T follicular helper cell (primary cell): ENCODE results near the gene LTBP2.
"Not testable (repeated sequence)": the region's sequence is repeated elsewhere in the genome, so short reads cannot be mapped to it uniquely, and the experiment has no call there.

ENCODE experiments used
- DNase-seq: peaks from one replicate; pipeline ENCODE4 v3.0.0-alpha.2; 2020; ENCODE audit warnings: low read depth

The LTBP2 gene

DNA sequence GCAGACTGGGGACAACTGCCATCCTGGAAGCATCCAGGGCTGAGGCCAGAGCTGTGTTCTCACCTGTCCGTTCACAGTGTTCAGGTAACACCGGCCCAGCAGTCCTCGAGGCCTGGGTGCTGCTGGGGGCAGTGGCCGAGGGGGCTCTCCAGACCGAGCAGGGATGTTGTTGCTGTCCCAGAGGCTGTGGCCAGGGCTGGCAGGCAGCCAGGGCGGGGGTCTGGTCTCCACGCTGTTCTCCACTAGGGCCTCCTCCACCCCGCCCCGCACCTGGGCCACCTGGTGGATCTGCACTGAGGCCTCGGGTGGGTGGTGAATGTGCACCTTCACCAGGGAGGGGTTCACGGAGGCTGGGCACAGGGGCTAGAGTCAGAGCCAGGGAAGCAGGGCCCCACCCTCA, 61.0 kb downstream of the LTBP2 start:
- no peak for DNase-seq

DNA sequence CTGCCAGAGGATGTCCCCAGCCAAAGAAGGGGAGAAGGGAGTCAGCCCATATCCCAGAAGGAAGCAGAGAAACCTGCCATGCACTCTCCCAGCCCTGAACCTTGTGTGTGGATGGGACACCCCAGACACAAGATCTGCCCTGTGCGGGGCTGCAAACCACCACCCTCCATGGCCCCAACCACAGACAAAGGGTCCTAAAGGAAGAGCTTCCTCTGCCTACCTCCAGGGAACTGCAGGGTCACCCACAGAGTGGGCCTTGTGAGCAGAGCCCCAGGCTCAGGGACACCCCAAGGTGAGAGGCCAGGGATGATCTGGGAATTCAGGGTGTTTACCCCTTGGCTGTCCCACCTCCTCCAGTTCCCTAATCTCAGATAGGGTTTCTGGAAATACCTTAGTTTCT, 62.0 kb downstream of the LTBP2 start:
- no peak for DNase-seq

DNA sequence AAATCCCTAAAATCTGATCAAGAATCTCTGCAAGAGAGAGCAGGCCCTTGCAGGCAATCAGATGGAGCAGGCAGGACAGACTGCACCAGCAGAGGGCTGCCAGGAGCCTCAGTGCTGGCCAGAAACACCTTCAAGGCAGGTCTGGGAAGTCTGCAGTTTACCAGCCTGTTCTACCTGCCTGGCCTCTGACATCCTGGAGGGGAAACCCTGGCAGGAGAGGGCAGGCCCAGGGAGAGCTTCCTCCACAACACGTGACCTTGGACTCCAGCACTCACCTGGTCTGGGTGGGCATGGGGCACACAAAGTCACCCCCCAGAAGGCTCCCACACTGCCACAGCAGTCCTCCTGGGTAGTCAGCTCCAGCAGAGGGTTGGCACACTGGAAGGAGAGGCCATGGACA, 62.4 kb downstream of the LTBP2 start:
- DNase-seq: no peak

DNA sequence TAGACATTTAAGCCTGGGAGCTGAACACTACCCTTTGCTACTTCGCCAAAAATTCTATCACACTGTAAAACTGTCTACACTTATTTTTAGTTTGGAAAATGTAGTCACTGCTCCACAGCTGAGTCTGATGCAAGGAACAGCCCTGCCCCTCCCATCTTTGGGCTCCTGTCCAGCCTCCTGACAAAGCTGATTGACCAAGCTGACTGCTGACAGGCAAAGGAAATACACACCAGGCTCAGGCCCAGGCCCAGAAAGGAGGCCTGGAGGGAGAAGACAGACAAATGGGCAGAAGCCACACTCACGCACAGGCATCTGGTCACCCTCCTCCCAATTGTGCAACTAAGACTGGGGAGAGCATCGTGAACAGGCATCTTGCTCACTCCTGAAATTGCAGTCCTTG, 63.2 kb downstream of the LTBP2 start:
- no peak for DNase-seq

DNA sequence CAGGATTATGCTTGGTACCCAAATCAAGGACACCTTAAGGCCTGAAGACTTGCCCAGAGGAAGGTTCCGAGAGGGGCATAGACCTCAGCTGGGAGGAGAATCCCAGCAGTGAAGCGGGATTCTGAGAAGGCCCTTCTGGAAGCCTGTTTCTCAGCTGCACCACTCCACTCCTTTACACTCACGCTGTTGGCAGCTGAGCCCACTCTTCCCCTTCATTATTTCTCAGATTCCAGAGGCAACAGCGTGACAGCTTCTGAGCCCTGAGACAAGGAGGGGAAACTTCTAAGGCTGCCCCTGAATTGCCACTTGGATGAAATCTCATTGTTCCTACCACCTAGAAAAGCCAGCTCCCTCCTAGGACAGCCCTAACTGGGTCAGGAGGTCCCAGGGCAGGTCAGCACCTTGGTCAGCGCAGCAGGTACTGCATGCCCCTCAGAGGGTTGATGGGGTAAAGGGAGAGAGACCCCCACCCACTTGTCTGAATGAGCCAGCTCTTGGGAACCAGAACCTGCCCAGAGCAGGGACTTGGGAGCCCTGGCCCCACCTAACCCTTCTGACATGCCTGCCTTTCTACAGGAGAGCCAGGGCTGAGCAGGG, 64.6 kb downstream of the LTBP2 start:
- no peak for DNase-seq

DNA sequence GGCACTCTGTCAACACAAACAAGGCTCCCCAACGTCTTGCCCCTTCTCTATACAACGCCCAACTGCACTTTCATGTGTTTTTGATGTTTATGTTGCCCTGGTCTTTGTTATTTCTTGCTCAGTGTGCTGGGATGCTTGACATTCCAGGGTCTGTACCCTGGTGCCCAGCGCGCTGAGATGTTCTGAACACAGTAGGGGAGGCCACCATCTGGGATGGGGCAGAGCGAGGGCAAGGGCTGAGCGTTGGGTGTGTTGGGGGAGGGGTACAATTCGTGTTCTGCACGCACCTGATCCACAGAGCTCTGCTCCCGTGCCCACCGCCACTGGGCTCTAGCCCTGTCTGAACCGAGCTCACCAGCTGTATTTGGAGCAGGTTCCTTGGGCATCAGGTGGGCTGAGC, 65.6 kb downstream of the LTBP2 start:
- no peak for DNase-seq

DNA sequence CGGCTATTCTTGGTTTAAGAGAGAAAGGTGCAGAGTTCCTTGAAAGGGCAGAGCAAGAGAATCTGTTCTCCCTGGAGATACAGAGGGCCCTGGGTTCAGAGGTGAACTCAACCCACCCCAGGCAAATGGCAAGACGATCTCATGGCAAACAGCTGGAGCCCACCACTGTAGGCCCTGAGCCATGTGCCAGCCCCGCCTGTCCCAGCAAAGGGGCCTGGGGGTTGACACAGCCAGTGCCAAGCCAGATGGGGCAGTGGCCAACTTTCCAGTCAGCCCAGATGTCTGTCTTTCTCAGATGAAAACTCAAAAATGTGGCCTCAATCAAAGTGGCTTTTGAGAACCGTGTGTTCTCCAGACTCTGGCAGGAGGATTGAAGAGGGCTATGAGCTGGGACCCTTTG, 66.7 kb downstream of the LTBP2 start:
- no peak for DNase-seq

DNA sequence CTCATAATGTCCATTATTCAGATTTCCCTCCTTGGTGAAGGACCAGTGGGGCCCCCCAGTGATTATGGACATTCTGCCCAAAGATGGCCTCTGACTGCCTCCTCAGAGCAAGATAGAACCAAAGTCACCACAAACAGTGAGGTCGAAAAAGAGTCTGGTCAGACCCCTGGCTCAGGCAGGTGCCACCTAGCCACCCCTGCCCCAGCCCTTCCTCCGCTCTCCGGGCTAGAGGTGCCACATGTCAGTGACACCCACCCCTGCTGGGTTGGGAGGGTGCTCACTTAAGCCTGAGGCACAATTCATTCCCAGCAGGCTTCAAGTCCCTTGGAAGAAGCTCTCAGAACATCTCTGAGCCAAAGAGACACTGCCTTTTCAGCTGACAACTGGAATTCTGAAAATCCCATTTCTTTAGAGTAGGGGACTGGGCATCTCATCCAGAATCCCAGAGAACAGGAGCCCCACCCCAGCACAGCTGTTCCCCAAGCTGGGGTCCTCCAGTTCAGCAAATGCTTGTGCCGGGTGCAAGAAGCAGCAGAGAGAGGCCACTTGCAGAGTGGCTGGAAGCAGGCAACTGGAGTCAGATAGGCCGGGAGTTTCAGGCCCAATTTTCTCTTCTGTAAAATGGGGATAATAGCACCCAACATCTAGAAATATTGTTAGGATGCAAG, 68.1 kb downstream of the LTBP2 start:
- DNase-seq: no peak

DNA sequence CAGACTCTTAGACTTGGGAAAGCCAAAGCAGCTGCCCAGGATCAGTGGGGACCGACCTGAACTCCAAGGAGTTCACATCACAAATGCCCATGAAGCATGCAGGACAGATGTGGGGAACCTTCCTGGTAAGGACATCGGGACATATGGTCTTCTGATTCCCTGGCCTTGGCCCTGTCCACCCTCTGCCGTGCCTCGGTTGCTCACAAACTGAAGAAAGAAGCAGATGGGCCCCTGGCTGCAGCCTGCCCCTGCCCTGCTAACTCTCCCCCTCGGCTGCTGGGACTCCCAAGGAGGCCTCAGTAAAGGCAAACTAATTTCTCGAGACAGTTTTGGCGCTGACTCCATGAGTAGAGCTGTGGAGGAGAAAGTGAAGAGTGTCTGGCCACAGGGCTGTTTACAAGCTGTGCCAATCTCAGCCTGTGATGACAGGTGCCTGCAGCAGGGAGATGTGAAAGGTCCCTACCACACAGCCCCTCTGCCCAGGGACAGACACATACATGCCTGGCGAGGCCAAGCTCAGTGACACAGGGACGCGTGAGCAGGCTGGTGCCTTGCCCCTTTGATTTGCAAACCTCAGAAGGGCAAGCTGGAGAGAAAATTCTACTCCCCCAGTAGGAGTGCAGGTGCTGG, 69.9 kb downstream of the LTBP2 start:
- DNase-seq: no peak

DNA sequence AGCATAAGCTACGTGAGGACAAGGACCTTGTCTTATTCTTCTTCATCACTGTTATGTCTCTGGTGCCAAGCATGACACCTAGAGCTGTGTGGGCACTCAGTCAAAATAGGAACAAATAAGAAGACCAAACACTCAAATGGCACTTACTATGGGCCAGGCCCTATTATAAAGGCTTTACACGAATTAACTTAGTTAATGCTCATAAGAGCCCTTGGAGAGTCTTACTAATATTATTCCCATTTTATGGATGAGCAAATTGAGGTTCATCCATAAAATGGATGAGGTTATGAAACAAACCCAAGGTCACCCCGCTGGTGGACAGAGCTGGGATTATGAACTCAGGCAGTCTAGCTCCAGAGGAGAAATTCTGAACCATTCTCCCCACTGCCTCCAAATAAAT, 70.8 kb downstream of the LTBP2 start:
- DNase-seq: no peak

DNA sequence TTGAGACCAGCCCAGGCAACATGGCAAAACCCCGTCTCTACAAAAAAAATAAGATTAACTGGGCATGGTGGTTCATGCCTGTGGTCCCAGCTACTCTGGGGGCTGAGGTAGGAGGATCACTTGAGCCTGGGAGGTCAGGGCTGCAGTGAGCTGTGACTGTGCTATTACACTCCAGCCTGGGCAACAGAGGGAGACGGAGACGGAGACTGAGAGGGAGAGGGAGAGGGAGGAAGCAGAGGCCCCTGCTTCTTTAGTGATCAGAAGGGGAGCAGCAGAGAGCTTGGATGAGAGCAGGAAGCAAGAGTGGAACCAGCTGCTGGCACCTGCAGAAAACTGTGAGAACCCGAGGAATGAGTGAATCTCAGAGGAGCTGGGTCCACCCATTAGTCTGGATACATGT, 72.5 kb downstream of the LTBP2 start:
- no peak for DNase-seq

DNA sequence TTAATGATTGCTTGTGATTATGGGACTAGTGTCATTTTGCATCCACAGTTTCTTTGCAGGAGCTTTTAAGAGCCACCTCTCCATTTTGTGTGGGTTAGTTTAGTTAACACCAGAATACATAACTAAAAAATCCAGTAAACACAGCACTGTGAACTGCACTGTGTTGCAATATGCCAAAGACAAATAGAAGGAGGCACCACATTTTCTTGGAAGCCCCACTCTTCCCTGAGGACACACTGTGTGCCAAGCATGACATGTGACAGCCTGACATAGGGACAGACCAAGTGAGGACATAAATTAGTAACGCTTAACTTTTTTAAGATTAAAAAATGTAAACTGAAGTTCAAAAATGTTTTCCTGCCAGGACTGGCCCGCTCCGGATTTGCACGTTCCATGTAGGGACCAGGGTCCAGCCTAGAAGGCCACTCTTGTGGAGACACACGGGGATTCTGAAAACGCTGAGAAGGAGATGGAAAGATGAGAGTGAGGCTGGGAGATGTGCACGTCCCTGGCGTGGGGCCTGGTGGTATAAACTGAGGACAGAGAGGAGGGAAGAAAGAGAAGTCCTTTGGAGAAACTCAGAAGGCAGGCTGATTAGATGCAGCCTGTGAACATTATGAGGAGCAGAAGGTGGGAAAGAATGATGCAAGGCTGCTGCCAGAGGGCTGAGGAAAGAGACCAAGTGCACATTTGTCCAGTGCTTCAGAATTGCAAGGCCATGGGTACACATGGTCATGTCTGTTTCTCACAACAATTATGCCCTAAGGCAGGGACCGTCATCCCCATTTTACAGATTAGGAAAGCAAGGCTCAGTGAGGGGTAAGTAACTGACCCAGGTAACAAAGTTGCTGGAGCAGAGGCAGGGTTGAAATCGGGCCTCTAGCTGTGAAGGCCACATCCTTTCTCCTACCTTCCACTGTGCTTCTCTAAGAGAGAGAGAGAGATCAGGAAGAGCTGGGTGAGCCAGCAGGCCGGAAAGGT, 73.3 kb downstream of the LTBP2 start:
- DNase-seq: no peak

DNA sequence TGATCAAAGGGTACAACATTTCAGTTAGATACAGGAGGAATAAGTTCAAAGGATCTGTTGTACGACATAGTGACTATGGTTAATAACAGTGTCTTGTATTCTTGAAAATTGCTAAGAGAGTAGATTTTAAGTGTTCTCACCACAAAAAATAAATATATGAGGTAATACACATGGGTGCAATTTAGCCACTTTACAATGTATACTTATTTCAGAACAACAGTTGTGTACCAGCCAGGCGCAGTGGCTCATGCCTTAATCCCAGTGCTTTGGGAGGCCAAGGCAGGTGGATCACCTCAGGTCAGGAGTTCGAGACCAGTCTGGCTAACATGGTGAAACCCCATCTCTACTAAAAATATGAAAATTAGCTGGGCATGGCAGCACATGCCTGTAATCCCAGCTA, 75.7 kb downstream of the LTBP2 start:
- DNase-seq: not testable (repeated sequence)

DNA sequence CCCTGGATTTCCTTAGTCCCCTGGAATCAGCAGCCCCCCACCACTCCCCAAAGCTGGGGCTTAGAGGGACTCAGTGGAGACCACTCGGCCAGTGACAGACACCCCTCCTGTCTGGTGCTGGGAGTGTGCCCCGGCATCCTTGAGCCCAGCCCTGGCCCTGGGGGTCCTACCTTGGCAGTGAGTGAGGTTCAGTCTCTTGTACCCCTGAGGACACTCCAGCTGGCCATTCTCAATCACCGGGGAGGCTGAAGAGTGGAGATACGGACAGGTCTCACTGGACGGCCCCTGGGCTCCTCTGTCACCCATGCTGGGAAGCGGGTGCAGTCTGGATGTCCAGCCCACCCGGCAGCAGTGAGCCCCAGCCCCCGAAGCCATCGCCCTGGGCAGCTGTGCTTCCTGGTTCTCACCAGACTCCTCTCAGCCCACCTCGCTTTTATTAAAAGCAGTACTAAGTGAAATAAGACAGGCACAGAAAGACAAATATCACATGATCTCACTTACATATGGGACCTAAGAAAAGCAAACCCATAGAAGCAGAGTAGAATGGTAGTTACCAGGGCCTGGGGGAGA, 76.2 kb downstream of the LTBP2 start:
- DNase-seq: no peak

DNA sequence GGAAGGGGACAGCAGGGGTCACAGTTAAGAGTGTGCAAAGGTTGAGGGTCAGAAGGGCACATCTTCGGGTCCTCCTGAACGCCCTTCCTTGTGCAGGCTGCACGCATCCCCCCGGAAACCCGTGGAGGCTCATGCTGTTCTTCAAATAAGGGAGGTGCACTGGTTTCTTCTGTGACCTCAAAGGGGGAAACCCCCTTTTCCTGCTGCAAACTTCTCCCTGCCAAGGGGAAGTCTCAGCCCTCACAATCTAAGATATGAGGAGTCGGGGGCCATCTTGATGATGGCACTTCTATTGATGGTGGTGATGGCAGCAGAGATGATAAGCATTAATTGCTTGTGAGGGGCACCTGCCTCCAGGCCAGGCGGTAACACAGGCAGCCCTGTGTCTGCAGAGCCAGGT, 78.5 kb downstream of the LTBP2 start:
- DNase-seq: no peak

DNA sequence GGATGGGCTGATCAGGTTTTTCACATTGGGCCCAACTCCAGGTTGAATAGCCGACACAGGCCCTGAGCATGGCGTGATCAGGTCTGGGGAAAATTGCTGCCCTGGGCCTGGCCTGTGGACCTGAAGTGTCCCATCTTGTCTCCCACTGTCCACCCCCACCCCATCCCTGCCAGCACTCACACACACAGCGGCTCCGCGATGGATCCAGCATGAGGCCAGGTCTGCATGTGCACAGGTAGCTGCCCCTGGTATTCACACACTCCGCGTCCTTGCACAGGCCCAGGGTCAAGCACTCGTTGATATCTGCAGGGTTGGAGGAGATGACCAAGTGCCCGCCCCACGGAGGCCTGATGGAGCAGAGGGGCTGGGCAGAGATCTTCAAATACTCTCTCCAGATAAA, 79.8 kb downstream of the LTBP2 start:
- no peak for DNase-seq

DNA sequence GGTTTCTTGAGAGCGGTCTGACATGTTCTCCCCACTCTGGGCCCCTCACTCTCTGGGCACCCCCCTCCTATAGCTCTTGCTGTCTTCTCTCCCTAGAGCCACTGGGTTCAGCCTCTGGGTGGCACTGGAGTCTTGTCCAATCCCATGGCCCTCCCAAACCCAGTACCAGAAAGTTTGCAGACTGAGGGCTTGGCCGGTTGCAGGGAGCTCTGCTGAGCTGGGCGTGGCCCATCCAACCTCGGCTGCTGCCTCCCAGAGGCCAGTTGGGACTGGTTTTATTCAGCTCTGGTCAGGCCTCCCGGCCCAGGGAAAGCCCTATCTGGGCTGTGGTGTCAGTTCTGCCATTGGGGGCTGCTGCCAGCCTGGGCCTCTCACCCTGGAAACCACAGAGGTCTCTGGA, 80.6 kb downstream of the LTBP2 start:
- no peak for DNase-seq

DNA sequence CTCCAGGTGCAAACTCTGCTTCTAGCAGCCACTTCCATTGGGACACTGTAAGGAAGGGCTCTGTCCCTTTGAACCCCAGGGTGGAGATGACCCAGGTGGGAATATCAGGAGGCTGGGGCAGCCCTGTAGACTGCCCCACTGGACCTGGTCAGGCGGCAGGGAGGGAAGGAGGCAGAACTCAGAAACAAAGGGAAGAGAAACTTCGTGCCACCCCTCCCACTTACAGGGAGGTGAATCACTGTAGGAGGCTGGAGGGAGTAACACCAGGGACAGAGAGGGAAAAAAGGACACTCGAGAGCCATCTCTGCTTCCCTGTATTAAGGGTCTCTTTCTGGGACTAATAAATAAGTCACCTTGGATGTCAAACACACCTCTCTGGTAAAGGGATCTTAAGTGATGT, 81.0 kb downstream of the LTBP2 start:
- no peak for DNase-seq

DNA sequence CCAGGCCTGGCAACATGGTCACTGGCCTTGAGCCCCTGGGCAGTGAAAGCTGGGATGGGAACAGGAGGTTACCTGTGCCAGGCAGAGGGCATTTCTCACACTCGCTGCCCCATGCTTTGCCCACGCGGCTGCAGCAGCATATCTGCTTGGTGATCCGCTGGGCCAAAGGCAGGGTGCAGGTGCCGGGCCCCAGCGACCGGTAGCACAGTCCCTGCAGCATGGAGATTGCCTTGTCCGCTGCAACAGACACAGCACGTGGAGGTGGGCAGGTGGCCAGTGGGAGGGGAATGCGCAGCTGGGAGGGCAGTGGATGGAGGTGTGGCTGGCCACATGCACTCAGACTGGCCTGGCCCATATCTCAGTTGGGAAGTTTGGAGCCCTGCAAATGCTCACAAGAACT, 83.2 kb downstream of the LTBP2 start:
- DNase-seq: no peak

DNA sequence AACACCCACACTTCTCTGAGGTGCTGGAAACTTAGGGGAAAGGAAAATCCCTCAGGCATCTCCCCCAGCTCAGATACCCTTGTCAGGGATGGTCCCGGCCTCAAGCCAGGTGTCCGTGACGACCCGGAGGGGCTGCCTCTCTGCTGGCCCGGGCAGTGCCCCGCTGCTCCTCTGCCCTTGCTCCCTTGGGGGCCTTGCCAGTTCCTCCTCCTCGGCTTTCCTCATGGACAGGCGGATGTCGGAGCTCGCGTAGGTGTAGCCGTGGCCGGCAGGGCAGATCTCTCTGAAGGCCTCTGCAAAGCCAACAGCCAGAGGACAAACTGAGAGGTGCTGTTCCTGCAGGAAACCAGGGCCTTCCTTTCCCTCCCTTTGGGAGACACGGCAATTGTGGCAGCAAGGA, 83.6 kb downstream of the LTBP2 start:
- no peak for DNase-seq

DNA sequence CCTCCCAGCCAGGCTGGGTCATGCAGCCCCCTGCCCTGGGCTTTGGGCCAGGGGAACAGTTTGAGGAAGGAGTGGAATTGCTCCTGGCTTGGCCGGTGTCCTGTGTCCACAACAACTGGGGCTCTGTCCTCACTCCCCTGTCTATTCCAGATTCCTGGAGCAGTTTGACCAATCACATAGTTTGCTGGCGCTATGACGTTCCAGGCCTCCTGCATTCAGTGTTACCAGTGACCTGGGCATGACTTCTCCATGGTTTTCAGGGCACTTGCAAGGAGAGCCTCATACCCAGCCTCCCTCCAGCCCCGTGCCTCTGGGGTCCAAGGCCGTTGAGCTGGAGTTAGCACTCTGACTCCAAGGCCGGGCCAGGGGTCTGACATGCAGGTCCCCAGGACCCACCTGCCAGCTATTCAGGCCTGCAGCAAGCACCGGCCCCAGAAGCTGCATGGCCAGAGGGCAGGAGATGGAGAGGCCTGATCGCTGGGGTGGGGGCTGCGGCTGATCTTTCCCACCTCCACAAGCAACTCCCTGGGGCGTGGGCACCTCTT, 84.2 kb downstream of the LTBP2 start:
- no peak for DNase-seq
